Measurements from ENCODE around the gene COL26A1. TPM values are rescaled to one million over a fixed set of nuclear protein-coding genes. Genes with fewer than 3 reads are reported as not detected.
"Not testable (repeated sequence)": the region's sequence is repeated elsewhere in the genome, so short reads cannot be mapped to it uniquely, and the experiment has no call there.

COL26A1 gene
- total RNA-seq, 2 donors from 2014 or later, result 0.35 TPM; not detected in 1

DNA sequence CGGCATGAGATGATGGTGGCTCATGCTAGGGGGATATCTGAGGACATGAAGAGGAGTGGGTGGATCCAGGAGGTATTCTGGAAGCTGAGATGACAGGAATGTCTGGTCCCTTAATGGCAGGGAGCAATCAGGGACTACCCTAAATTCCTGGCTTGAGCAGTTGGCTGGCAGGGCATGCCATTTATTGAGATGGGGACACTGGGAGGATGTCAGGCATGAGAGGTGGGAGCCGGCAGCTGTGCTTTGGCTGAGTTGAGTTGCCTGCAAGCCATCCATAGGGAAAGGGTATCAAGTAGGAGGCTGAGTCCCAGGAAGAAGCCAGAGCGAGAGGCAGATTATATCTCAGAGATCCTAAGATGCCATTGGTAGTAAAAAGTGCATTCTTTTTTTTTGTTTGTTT lies 69.6 kb downstream of the COL26A1 start:
- Histone ChIP-seq H3K9me3 (no peaks in the 10 kb centered on the region), H3K9ac (ENCODE audit: low read depth in 2 of 2, low read length in 2 of 2) (no peak overlapping the region), H3K4me1 (no peaks in the 10 kb centered on the region), H3K27me3 (no peaks in the 10 kb centered on the region), H3K36me3 (no peaks in the 10 kb centered on the region), H3K4me3 (no peak overlapping the region), H3K27ac (no peak overlapping the region)
- intact Hi-C loops (cut with DNase I), result no loop called here
- TF ChIP-seq CTCF (IDR thresholded peaks at IDR 0.05), result no peak
- DNase-seq, result no peak

- no peak overlapping the region for H3K4me3 ChIP-seq
- no peaks in the 10 kb centered on the region for H3K9me3 ChIP-seq
- intact Hi-C loops (cut with DNase I), result no loop called here
- H3K36me3 ChIP-seq, result no peaks in the 10 kb centered on the region
- no peaks in the 10 kb centered on the region for H3K27me3 ChIP-seq
- no peak overlapping the region for H3K9ac ChIP-seq (ENCODE audit: low read depth in 2 of 2, low read length in 2 of 2)
- no peaks in the 10 kb centered on the region for H3K4me1 ChIP-seq
- no peak overlapping the region for H3K27ac ChIP-seq
- TF ChIP-seq CTCF (IDR thresholded peaks at IDR 0.05), result no peak
- DNase-seq, result no peak
Measured at GRCh38 chr7:101433688-101434087, 71.0 kb downstream of the COL26A1 start.

GRCh38 chr7:101434155-101434554 lies 71.5 kb downstream of the COL26A1 start:
- H3K36me3 ChIP-seq; H3K27ac ChIP-seq; DNase-seq; H3K9me3 ChIP-seq; H3K27me3 ChIP-seq; H3K4me1 ChIP-seq; intact Hi-C loops (cut with DNase I); H3K4me3 ChIP-seq; H3K9ac ChIP-seq (ENCODE audit: low read depth in 2 of 2, low read length in 2 of 2): not testable (repeated sequence)

- intact Hi-C loops (cut with DNase I), result no loop called here
- no peak for DNase-seq
- H3K9ac ChIP-seq (ENCODE audit: low read depth in 2 of 2, low read length in 2 of 2), result no peak overlapping the region
- no peaks in the 10 kb centered on the region for H3K4me1 ChIP-seq
- H3K27me3 ChIP-seq, result no peaks in the 10 kb centered on the region
- H3K9me3 ChIP-seq, result no peaks in the 10 kb centered on the region
- H3K36me3 ChIP-seq, result no peaks in the 10 kb centered on the region
- no peak overlapping the region for H3K27ac ChIP-seq
- TF ChIP-seq CTCF (IDR thresholded peaks at IDR 0.05), result no peak
- H3K4me3 ChIP-seq, result no peak overlapping the region
Measured at GRCh38 chr7:101435461-101436220, 73.0 kb downstream of the COL26A1 start.

- Histone ChIP-seq H3K36me3 (no peaks in the 10 kb centered on the region), H3K9ac (ENCODE audit: low read depth in 2 of 2, low read length in 2 of 2) (no peak overlapping the region), H3K9me3 (no peaks in the 10 kb centered on the region), H3K27me3 (no peaks in the 10 kb centered on the region), H3K4me1 (no peaks in the 10 kb centered on the region), H3K4me3 (no peak overlapping the region), H3K27ac (no peak overlapping the region)
- intact Hi-C loops (cut with DNase I), result no loop called here
- TF ChIP-seq CTCF (IDR thresholded peaks at IDR 0.05), result no peak
- no peak for DNase-seq
Measured at GRCh38 chr7:101436221-101436735, 73.6 kb downstream of the COL26A1 start.

- no peak overlapping the region for H3K9ac ChIP-seq (ENCODE audit: low read depth in 2 of 2, low read length in 2 of 2)
- H3K27me3 ChIP-seq, result no peaks in the 10 kb centered on the region
- DNase-seq, result peak; percentile 47
- H3K4me1 ChIP-seq, result no peaks in the 10 kb centered on the region
- H3K36me3 ChIP-seq, result no peaks in the 10 kb centered on the region
- no peak overlapping the region for H3K4me3 ChIP-seq
- TF ChIP-seq CTCF (IDR thresholded peaks at IDR 0.05), result no peak
- H3K27ac ChIP-seq, result no peak overlapping the region
- intact Hi-C loops (cut with DNase I), result no loop called here
- no peaks in the 10 kb centered on the region for H3K9me3 ChIP-seq
Measured at GRCh38 chr7:101436857-101437576, 74.3 kb downstream of the COL26A1 start.
